NCI-H82 treated with DMSO at 0.1 percent for 48 hours (cell line): ENCODE measurements around the gene PCYT2.

Source experiments
- DNase-seq: peaks from one replicate; lab custom pipeline; 2025; ENCODE audit not compliant: unreplicated experiment; lab: John Stamatoyannopoulos, UW

The PCYT2 gene

DNA sequence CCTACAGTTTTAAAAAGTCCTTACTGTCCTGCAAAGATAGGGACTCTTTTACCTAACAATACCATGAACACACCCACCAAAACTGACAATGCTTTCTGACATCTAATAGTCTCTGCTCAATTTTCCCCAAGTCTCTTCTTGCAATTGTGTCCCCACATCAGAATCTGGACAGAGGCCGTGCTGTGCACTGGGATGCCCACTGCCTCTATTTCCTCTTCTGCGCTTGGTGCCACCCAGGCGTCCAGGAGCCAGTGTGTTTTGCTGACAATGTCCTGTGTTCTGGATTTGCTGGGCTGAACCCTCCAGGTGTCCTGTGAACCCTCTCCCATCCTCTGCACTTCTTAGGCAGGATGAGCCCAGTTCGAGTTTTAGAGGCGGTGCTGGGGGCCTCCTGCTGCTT lies 33.6 kb downstream of the PCYT2 start:
- no peak for DNase-seq

DNA sequence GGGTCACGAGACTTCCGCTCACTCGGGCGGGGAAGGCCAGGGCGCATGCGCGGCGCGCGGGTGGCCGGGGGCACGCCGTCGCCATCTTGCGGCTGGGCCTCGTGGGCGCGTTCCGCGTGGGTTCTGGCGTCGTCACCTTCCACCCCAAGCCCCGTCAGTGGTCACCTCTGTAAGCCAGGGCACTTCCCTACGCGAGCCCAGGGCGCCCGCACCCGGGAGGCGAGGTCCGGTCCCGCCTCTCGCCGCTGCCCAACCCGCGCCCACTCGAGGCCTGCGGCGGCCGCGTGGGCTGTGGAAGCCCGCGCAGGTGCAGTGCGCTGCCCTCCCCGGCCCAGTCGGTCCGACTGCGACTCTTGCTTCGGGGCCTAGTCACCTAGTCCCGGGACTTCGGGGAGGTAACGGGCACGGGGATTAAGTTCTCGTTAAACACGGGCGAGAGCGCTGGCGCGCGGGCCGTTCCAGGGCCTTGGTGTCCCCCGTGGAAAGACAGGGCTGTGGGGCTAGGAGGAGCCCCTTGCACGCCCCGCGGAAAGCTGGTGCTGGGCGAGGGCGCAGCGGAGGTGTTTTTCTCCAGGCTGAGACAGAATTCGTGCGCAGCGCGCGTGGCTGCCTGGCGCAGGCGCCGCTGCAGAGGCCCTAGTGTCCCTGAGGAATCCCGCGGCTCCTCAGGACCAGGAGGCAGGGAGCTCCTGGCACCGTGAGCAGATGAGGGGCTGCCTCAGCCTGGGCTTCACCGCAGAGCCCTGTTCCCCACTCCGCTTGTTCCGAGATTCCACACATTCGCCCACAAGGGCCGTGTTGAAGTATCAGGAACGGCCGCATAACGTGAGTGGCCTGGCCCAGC lies 39.6 kb downstream of the PCYT2 start:
- no peak for DNase-seq

DNA sequence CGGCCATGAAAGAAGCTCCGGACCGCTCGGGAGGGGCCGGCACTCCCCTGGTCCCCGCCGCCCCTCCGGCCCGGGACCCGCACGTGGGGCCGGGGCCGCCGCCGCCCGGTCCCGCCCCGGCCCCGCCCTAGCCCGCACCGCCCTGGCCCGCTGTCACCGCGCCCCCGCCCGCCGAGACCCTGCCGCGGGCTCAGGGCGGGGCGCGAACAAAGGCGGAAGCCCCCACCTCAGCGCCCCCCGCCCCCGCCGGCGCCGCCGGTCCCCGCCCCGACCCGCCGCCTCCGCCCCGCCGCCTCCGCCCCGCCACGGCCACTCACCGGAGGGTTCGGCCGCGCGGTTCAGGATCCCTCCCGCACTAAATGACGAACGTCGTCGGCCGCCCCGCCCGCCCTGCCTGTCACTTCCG lies 40.2 kb downstream of the PCYT2 start, which contains the start of gene ARHGDIA:
Gene ARHGDIA, minus strand, starts transcription at position 357 of the 406 bp plus-strand sequence. CDS start 1,407 bp downstream, outside the sequence.
- DNase-seq = no peak

DNA sequence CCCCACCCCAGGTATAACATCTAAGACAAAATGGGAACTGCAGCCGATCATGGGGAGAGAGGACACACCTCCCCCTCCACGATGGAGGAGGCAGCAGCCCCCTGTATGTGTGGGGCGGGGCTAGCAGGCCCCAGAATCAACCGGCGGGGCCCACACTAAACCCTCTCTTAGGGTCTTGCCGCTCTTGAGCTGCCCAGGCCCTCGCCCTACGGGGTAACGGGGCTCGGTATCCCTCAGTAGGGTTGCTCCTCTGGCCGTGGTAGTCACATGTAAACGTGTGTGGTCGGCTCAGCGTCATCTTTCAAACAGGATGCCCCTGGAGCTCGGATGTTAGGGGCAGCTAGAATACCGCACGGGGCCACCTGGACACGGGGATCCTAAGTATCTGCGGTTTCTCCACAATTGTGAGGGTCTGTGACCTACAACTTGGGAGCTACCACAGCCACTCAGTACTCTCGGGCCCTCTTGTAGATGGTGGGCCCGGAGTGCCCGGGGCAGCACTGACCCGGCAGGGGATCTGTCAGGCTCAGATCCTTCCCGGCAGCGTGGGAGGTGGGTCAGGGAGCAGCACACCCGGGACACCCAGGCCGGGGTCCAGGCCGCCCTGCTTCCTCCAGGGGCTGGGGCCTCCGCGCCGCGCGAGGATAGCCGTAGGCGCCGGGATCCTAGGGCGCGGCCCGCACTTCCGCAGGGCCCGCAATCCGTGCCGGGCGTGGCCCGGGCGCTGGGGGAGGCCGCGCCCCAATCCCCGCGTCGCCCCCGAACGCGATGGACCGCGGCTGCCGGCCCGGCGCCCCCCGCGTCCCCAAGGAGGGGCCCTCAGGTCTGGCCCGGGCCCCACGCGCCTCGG lies 40.8 kb downstream of the PCYT2 start:
- DNase-seq = no peak

DNA sequence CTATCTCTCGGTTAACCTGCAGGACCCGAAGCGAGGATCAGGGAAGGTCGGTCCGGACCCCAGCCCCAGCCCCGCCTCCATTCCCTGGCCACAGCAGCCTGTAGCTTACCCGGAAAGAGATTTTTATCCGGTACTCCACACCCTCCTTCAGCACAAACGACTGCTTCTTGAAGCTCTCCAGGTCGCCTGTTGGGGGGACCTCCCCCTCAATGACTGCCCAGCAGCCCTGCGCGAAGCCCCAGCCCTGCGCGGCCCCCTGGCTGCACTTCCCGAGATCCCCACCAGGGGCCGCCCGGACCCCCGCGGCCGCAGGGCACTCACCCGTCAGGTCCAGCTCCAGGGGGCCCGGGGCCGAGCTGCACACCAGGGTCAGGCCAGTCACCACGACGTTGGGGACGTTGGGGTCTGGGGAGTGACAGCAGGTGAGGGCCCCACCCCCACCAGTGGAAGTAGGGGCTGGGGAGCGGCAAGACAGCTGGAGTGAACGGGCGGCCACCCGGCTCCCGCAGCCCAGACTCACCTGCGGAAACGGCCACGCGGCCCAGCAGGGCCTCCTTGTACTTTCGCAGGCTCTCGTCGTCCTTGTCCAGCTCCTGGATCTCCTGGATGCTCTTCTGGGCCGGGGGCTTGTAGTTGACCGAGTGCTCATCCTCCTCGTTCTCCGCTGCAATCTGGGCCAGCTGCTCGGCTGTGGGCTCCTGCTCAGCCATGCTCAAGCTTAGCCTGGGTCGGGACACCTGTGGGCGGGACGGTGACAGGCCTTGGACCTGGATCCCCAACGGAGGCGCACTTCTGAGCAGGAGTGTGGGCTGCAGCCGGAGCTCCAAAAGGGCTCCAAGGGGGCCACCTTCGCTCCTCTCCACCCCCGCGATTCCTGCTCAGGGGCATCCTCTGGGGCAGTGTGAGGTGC lies 41.7 kb downstream of the PCYT2 start:
- no peak for DNase-seq

DNA sequence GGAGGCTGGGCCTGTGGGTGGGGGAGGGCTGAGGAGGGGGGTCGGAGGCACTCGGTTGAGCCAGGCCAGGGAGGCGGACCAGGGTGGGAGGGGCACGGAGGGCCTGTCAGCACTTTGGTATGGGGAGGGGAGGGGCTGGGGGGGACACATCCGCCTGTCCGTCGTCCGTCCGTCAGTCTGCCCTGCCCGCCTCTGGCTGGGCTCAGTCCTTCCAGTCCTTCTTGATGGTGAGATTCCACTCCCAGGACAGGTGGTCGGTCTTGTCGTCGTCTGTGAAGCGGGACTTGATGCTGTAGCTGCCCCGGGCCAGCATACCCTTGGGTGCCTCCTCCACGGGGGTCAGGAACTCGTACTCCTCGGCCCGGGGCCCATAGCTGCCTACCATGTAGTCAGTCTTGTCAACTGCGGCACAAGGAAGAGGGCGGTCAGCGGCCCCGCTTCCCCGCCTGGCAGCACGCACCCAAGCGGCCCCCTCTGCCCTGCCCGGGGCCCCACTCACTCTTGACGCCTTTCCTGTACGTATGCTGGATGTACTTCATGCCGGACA lies 42.5 kb downstream of the PCYT2 start:
- DNase-seq = no peak

DNA sequence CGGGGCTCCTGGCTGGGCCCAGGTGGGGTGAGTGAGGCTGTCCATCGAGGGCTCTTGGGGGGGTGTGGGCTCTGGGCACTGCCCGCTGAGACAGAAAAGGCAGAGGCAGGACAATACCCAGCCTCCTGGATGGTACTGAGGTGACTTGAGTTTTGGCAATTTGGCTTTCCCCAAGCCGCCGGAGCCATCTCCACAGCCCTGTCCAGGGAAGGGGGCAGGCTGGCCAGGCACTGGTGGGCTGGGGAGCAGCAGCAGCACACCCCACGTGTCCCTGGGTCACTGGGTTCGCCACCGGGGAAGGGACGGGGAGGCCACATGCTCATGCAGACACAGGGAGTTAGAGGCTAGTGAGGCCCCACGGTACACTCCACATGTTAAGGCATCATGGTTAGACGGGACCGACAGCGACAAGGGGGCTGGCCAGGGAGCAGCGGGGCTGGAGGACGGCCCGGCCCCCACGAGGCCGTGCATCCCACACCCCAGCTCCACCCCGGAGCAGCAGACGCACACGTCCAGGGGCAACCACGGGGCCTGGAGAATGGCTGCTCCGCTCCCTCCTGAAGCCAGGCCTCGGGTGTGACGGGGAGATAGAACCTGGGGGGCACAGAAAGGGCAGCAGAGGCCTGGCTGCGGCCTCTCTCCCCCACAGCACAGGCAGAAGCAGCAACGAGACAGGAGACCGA lies 43.1 kb downstream of the PCYT2 start:
- DNase-seq = no peak

DNA sequence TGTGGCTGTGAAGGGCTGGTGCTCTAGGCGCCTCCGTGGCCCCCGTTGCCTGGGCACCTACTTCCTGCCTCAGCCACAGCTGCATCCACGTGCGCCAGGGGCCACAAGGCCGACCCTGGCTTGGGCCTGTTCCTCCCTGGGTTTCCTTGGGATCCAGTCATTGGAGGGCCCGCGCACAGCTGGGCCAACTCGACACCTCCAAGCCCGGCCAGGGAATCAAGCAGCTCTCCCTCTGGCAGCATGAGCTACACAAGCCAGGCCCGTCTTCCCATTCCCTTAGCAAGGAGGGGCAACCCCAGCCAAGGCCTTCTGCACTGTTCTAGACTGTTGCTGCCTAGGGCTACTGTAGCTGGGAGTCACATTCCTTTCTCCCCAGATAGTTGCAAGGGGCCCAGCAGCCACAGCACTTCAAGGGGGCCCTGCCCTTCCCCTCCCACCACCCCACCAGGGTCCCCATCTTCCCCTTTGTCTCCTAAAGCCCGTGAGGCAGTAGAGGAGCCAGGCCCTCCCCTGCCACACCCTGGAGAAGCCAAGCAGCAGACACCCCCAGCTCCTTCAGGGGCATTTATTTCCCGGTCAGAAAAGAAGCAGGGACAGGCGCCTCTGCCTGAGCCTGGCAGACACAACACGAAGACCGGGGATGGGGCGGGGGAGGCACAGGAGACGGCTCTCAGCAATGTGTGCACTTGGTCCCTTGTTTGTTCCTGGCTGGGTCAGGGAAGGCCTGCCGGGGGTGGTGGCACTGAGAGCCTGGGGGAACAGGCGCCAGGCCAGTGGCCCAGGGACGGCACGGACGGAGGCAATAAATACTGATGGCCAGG lies 43.8 kb downstream of the PCYT2 start:
- DNase-seq = no peak

DNA sequence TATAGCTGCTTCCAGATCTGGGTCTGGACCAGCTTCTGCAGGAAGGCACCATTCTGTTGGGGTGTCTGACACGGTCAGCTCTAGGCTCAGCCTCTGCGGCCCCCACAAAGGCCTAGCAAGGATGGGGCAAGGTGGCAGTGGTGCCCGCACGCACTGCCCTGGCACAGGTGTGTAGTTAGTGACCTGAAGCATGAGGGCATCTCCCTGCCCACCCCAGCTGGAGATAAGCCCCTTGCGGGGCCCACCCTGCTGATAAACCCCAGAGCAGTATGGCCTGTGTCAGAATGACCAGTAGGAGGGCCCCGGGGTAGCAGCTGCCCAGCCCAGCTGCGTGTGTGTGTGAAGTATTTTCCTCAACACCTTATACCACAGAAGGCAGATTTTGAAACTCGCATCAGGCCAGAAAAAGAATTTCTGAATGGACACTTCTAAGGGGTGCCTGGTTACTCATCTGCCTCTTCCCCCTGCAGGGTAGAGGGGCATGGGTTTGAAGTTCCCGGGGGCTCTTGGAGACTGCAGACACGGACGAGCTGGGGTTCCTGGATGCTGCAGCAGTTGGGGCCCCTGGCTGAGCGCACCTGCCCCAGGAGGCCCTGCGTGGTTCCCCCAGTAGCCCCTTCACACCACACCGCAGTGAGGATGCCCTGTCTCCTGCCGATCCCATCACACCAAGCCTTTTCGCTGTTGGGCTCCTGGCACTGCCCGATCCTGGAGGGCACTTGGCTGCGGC lies 44.6 kb downstream of the PCYT2 start:
- no peak for DNase-seq

DNA sequence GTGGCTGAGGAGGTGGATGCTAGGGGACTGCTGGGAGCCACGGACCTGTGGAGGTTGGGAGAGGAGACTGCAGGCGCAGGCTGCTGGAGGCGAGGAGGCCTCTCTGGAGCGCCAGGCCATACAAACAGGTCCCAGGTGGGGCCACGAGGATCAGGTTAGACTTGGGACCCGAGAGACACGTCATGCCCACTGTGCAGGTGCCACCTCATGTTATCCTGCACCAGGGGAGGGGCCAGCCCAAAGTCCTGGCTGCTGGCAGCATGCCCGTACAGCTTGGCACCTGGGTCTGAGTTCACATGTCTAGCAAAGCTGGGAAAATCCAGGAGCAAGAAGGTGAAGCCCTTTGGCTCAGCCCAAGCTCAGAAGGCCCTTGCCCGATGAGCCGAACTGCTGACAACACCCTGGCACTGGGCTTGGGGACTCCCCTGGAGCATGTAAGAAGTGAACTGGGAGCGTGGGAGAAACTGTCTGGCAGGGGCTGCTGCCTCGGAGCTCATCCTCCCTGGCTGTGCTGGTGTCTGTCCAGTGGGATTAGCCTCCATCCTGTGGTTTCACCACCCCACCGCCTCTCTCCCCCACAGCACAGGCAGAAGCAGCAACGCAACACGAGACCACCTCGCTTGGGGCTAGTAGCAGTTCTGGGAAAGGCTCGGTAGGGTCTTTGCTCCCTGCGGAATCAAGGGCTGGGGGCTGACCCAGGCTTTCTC lies 45.3 kb downstream of the PCYT2 start:
- no peak for DNase-seq

DNA sequence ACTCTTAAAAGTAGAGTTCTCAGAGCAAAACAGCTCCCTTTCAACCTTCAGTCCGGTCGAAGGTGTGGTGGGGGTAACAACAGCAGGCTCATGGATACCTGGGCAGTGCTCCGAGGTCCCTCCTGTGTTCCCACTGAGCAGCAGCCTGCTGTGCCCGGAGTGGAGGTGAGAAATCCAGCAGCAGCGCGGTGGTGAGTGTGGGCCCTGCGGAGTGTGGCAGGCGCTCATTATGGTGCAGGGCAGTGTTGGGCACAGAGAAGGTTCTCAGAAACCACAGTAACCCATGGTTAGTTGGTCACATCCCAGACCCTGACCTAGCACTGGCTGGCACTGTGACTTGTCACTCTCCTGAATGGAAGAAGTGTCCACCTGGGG lies 45.9 kb downstream of the PCYT2 start:
- no peak for DNase-seq

DNA sequence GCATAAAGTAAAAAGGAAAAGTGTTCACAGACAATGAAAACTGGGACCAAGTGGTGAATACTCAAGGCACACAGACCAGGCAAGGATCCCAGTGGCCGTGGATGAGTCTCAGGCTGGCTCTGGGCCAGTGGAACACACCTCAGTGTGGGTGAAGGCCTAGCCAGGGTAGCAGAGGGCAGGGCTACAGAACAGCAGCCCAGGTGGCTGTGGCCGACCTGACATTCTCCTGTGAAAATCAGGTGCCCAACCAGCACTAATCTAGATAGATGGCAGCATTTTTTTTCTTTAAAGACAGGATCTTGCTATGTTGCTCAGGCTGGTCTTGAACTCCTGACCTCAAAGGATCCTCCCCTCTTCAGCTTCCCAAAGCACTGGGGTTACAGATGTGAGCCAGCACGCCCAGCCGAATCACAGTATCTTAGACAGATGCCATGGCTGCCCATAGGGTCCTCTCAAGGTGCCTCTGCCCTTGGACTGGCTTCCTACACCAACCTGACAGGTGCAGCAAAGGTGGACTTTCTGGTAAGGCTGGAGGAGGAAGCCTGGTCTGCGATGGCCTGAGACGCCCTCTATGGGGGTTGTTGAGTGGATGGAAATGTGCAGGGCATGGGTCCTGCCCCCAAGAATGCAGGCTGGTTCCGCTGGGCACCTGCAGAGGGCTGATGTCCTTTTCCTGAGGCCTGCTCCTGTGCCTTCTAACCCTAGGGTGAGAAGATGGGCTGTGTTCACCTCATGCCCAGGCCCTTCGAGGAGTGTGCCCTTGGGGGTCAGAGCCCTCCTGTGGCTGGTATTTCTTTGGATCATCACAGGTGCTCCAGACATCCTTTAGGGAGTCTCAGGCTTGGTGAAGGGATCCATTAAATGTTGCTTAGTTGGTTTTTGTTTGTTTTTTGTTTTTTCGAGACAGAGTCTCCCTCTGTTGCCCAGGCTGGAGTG lies 47.1 kb downstream of the PCYT2 start:
- no peak for DNase-seq

DNA sequence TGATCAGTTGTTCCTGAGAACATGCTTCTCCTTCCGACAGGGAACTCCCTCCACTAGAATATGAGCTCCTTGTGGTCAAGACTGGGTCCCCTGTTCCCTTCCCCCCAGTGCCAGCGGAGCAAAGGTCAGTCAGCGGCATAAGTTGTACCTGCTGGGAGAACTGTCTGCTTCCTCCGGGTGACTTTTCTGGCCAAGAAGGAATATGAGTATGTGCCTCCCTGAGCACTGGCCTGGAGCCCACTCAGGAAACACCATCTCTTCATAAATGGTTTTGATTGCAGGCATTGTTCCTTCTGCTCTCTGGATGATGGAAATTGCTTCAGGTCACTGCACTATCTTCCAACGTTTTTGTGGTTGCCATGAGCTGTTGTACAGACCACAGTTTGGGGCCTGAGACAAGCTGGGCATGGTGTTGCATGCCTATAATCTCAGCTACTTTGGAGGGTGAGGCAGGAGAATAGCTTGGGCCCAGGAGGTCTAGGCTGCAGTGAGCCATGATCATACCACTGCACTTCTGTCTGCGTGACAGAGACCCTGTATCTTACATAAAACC lies 48.0 kb downstream of the PCYT2 start:
- DNase-seq = no peak

DNA sequence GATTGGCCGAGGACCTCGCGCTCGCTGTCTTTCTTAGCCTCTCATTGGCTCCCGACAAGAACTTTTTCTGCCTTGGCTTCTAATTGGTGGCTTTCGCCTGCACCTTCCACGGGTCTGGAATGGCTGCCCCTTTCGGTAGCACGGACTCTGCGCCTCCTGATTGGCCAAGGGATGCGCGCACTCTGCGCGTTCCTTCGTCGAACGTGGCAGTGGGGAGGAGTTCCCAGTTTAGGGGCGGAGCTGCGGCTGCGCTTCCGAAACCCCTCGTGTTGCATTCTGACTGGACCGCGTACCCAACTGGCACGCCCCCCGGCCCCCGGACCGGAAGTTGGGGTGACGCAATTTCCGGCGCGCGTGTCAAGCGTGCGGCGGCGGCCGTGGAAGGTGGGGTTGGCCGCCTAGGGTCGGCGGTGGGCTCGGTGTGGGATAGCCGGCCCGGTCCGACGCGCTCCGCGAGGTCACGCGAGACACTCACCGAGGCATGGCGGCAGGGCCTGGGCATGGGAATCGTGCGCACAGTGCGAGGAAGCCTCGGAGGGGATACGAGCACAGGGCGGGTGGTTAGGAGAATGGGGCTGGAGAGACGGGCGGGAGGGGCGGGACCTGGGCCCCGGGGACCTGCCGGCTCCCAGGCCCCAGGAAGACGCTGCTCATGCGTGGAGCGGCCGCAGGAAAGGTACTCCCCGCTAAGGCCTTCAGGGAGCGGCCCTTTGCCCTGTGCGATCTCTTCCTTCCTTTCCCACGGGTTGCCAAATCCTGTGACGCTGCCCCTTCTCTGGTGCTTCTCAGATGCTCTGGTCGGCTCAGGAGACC lies 50.2 kb downstream of the PCYT2 start:
- peak; percentile 99 for DNase-seq

DNA sequence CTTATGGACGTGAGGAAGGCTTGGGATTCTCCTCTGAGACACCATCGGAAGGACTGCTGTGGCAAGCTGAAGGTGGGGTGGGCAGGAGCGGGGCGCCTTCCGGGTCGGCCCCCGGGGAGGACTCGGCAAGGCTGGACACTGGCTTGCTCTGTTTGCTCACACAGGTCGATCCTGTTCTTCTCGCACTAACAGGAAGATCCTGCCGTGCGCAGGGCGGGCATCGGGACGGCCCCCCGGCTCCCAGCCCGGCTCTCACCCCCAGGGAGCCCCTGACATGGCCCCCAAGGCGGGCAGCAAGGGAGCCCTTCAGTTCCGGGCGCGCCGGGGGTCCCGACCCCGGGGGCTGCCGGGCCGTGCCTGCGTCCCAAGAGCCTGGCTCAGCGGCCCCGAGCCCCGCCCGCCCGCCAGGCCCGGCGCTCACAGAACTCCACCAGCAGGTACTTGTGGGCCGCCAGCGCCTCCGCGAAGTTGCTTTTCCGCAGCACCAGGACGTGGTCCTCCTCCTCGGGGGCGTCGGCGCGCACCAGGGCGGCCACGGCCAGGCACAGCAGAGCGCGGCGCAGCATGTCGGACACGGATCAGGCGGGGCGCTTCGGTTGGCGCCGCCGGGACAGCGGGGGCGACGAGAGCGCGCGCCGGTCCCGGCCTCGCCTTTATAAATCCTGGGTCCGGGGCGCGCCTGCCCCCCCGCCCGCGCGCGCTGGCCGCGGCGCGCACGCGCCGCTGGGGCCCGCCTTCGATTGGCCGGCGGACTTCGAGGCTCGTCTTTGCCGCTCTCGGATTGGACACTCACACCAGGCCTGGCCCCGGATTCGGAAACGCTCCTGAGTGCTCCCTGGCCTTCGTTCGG lies 51.1 kb downstream of the PCYT2 start, which contains the start of gene P4HB:
Gene P4HB, minus strand, starts transcription at position 630 of the 850 bp plus-strand sequence. Its CDS starts 64 bp downstream, at position 566.
- no peak for DNase-seq
